Measurements from ENCODE around the gene CD38. TPM values are rescaled to one million over a fixed set of nuclear protein-coding genes. Genes with fewer than 3 reads are reported as not detected.
"Not testable (repeated sequence)": the region's sequence is repeated elsewhere in the genome, so short reads cannot be mapped to it uniquely, and the experiment has no call there.

The CD38 gene
- polyA plus RNA-seq, 1 donor (not counting 4 experiments of a cell fraction or from before 2014, with no cell fraction given): 0.08 TPM

DNA sequence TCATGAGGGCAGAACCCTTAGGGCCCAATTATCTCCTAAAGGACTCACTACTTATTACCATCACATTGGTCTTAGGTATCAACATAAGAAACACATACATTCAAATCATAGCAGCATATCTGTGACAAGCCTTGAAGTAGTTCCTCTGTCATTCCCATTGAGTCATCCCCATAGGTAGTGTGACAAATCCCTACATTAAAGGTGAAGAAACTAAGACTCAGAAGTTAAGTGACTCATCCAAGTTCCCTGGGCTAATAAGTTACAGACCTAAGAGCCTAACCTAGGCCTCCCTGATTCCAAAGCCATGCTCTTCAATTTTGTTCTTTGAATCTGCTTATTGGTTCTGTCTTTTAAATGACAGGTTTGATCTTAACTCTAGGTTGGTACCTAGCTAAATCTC is 58.2 kb downstream of the CD38 start:
- Histone ChIP-seq H3K9me1 (ENCODE audit: control insufficient read depth, extremely low read depth, insufficient read depth, low read length) (no peaks in the 10 kb centered on the region), H2AFZ (ENCODE audit: control insufficient read depth, low read length) (no peak overlapping the region), H4K20me1 (ENCODE audit: control insufficient read depth, extremely low read depth, insufficient read depth, low read length) (no peaks in the 10 kb centered on the region), H3K36me3 (ENCODE audit: control insufficient read depth in 2 of 2, extremely low read depth in 1 of 2, insufficient read depth in 2 of 2, low read length in 2 of 2) (no peaks in the 10 kb centered on the region), H3K79me2 (ENCODE audit: control insufficient read depth, insufficient read depth, low read length) (no peaks in the 10 kb centered on the region), H3K27ac (ENCODE audit: control insufficient read depth, insufficient read depth, low read length) (no peak overlapping the region), H3K4me1 (ENCODE audit: control insufficient read depth, extremely low read depth, insufficient read depth, low read length) (peaks cover 7% of the 10 kb centered on the region), H3K9ac (ENCODE audit: control insufficient read depth, extremely low read depth, insufficient read depth, low read length) (no peak overlapping the region), H3K27me3 (ENCODE audit: control insufficient read depth, extremely low read depth, insufficient read depth, low read length) (no peaks in the 10 kb centered on the region), H3K9me3 (ENCODE audit: control insufficient read depth, low read depth, low read length) (no peaks in the 10 kb centered on the region), H3K4me3 (ENCODE audit: control insufficient read depth in 2 of 3, extremely low read depth in 1 of 3, insufficient read depth in 2 of 3, low read depth in 1 of 3, low read length in 3 of 3) (no peak overlapping the region), H3K4me2 (ENCODE audit: control insufficient read depth, extremely low read depth, insufficient read depth, low read depth, low read length) (no peak overlapping the region)
- DNase-seq (ENCODE audit: low read depth, low spot score): no peak
- peak; percentile 79 for FAIRE-seq
- dilution Hi-C loops (cut with MboI; ENCODE audit: extremely low pct_ligation_motif_present, low sequenced_read_pairs): no loop called here
- no peak for TF ChIP-seq EZH2 (IDR thresholded peaks at IDR 0.05; ENCODE audit: low read length)
- TF ChIP-seq, protein P1, sequence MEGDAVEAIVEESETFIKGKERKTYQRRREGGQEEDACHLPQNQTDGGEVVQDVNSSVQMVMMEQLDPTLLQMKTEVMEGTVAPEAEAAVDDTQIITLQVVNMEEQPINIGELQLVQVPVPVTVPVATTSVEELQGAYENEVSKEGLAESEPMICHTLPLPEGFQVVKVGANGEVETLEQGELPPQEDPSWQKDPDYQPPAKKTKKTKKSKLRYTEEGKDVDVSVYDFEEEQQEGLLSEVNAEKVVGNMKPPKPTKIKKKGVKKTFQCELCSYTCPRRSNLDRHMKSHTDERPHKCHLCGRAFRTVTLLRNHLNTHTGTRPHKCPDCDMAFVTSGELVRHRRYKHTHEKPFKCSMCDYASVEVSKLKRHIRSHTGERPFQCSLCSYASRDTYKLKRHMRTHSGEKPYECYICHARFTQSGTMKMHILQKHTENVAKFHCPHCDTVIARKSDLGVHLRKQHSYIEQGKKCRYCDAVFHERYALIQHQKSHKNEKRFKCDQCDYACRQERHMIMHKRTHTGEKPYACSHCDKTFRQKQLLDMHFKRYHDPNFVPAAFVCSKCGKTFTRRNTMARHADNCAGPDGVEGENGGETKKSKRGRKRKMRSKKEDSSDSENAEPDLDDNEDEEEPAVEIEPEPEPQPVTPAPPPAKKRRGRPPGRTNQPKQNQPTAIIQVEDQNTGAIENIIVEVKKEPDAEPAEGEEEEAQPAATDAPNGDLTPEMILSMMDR (optimal IDR thresholded peaks at IDR 0.05 in 1 of 3, IDR thresholded peaks at IDR 0.05 in 1 of 3, conservative IDR thresholded peaks at IDR 0.05 in 1 of 3; ENCODE audit: extremely low read depth in 1 of 3, insufficient read depth in 2 of 3, low read length in 3 of 3): no peak

GRCh38 chr4:15837591-15837990 is 59.5 kb downstream of the CD38 start:
- FAIRE-seq: no peak
- no peak for DNase-seq (ENCODE audit: low read depth, low spot score)
- no peaks in the 10 kb centered on the region for H3K9me3 ChIP-seq (ENCODE audit: control insufficient read depth, low read depth, low read length)
- no peak overlapping the region for H3K4me2 ChIP-seq (ENCODE audit: control insufficient read depth, extremely low read depth, insufficient read depth, low read depth, low read length)
- H3K4me1 ChIP-seq (ENCODE audit: control insufficient read depth, extremely low read depth, insufficient read depth, low read length): peaks cover 3% of the 10 kb centered on the region
- TF ChIP-seq, protein P1 (optimal IDR thresholded peaks at IDR 0.05 in 1 of 3, IDR thresholded peaks at IDR 0.05 in 1 of 3, conservative IDR thresholded peaks at IDR 0.05 in 1 of 3; ENCODE audit: extremely low read depth in 1 of 3, insufficient read depth in 2 of 3, low read length in 3 of 3): no peak
- TF ChIP-seq EZH2 (IDR thresholded peaks at IDR 0.05; ENCODE audit: low read length): no peak
- dilution Hi-C loops (cut with MboI; ENCODE audit: extremely low pct_ligation_motif_present, low sequenced_read_pairs): no loop called here
- H3K36me3 ChIP-seq (ENCODE audit: control insufficient read depth in 2 of 2, extremely low read depth in 1 of 2, insufficient read depth in 2 of 2, low read length in 2 of 2): no peaks in the 10 kb centered on the region
- H3K27ac ChIP-seq (ENCODE audit: control insufficient read depth, insufficient read depth, low read length): no peak overlapping the region
- no peaks in the 10 kb centered on the region for H3K9me1 ChIP-seq (ENCODE audit: control insufficient read depth, extremely low read depth, insufficient read depth, low read length)
- no peak overlapping the region for H3K9ac ChIP-seq (ENCODE audit: control insufficient read depth, extremely low read depth, insufficient read depth, low read length)
- no peaks in the 10 kb centered on the region for H4K20me1 ChIP-seq (ENCODE audit: control insufficient read depth, extremely low read depth, insufficient read depth, low read length)
- H3K4me3 ChIP-seq (ENCODE audit: control insufficient read depth in 2 of 3, extremely low read depth in 1 of 3, insufficient read depth in 2 of 3, low read depth in 1 of 3, low read length in 3 of 3): no peak overlapping the region
- no peaks in the 10 kb centered on the region for H3K27me3 ChIP-seq (ENCODE audit: control insufficient read depth, extremely low read depth, insufficient read depth, low read length)
- H3K79me2 ChIP-seq (ENCODE audit: control insufficient read depth, insufficient read depth, low read length): no peaks in the 10 kb centered on the region
- no peak overlapping the region for H2AFZ ChIP-seq (ENCODE audit: control insufficient read depth, low read length)

DNA sequence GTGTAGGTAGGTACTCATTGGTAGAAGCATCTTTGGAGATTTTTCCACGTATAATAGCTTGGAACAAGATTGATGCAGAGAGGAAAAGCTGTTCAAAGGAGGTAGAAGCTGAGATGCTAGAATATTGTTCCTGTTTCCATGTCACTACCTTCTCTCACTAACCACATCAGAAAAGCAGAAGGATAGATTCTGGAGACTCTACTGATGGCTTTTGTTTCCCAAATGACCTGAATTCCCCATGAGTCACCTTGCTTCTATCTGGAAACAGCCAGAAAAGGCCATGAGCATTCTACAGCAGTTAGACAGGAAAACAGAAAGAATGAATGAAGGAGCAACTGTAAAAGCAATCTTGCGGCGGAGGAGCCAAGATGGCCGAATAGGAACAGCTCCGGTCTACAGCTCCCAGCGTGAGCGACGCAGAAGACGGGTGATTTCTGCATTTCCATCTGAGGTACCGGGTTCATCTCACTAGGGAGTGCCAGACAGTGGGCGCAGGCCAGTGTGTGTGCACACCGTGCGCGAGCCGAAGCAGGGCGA is 63.1 kb downstream of the CD38 start:
- H3K9ac ChIP-seq (ENCODE audit: control insufficient read depth, extremely low read depth, insufficient read depth, low read length); H4K20me1 ChIP-seq (ENCODE audit: control insufficient read depth, extremely low read depth, insufficient read depth, low read length); H3K9me1 ChIP-seq (ENCODE audit: control insufficient read depth, extremely low read depth, insufficient read depth, low read length); H3K4me1 ChIP-seq (ENCODE audit: control insufficient read depth, extremely low read depth, insufficient read depth, low read length); DNase-seq (ENCODE audit: low read depth, low spot score); H2AFZ ChIP-seq (ENCODE audit: control insufficient read depth, low read length); H3K4me2 ChIP-seq (ENCODE audit: control insufficient read depth, extremely low read depth, insufficient read depth, low read depth, low read length); H3K9me3 ChIP-seq (ENCODE audit: control insufficient read depth, low read depth, low read length); H3K4me3 ChIP-seq (ENCODE audit: control insufficient read depth in 2 of 3, extremely low read depth in 1 of 3, insufficient read depth in 2 of 3, low read depth in 1 of 3, low read length in 3 of 3); H3K36me3 ChIP-seq (ENCODE audit: control insufficient read depth in 2 of 2, extremely low read depth in 1 of 2, insufficient read depth in 2 of 2, low read length in 2 of 2); H3K27ac ChIP-seq (ENCODE audit: control insufficient read depth, insufficient read depth, low read length); H3K79me2 ChIP-seq (ENCODE audit: control insufficient read depth, insufficient read depth, low read length); H3K27me3 ChIP-seq (ENCODE audit: control insufficient read depth, extremely low read depth, insufficient read depth, low read length); dilution Hi-C loops (cut with MboI; ENCODE audit: extremely low pct_ligation_motif_present, low sequenced_read_pairs): not testable (repeated sequence)
- peak; percentile 41 for FAIRE-seq

All from keratinocyte (primary cell).